Hepatic stellate cell (primary cell): Measurements from ENCODE around the gene IFNB1.

Experiments used
- DNase-seq: peaks from one replicate; pipeline ENCODE4 v3.0.0; 2011; ENCODE audit warnings: low spot score

IFNB1 gene

GRCh38 chr9:21070171-21070571 lies 7.6 kb downstream of the IFNB1 start:
- peak; percentile 21 for DNase-seq

- no peak for DNase-seq
These were observed 16.7 kb downstream of the IFNB1 start for GRCh38 chr9:21060919-21061561.

- no peak for DNase-seq
These were observed 20.8 kb downstream of the IFNB1 start for GRCh38 chr9:21056931-21057330.

GRCh38 chr9:21053851-21054250 lies 23.9 kb downstream of the IFNB1 start:
- no peak for DNase-seq

GRCh38 chr9:21047281-21047691 lies 30.5 kb downstream of the IFNB1 start:
- DNase-seq: no peak

- DNase-seq: no peak
These were observed 33.9 kb downstream of the IFNB1 start for GRCh38 chr9:21043841-21044240.

GRCh38 chr9:21042466-21042865 lies 35.3 kb downstream of the IFNB1 start:
- DNase-seq: no peak

GRCh38 chr9:21039302-21039701 lies 38.4 kb downstream of the IFNB1 start:
- DNase-seq: no peak

- DNase-seq: no peak
These were observed 40.5 kb downstream of the IFNB1 start for GRCh38 chr9:21037278-21037677.

- DNase-seq: no peak
These were observed 45.9 kb downstream of the IFNB1 start for GRCh38 chr9:21031808-21032183.

- peak; percentile 23 for DNase-seq
These were observed 46.5 kb downstream of the IFNB1 start, which contains the start of gene HACD4 for GRCh38 chr9:21031091-21031807. HACD4 (minus strand) TSS chr9:21031640; CDS start chr9:21031590, 50 bp downstream.

- peak; percentile 10 for DNase-seq
These were observed 47.2 kb downstream of the IFNB1 start for GRCh38 chr9:21030389-21031035.

- no peak for DNase-seq
These were observed 48.1 kb downstream of the IFNB1 start for GRCh38 chr9:21029661-21030060.

GRCh38 chr9:21028466-21028865 lies 49.3 kb downstream of the IFNB1 start:
- no peak for DNase-seq

- peak; percentile 14 for DNase-seq
These were observed 50.4 kb downstream of the IFNB1 start for GRCh38 chr9:21027295-21027694.
